ENCODE measurements around the gene TCF7L2.

DNA sequence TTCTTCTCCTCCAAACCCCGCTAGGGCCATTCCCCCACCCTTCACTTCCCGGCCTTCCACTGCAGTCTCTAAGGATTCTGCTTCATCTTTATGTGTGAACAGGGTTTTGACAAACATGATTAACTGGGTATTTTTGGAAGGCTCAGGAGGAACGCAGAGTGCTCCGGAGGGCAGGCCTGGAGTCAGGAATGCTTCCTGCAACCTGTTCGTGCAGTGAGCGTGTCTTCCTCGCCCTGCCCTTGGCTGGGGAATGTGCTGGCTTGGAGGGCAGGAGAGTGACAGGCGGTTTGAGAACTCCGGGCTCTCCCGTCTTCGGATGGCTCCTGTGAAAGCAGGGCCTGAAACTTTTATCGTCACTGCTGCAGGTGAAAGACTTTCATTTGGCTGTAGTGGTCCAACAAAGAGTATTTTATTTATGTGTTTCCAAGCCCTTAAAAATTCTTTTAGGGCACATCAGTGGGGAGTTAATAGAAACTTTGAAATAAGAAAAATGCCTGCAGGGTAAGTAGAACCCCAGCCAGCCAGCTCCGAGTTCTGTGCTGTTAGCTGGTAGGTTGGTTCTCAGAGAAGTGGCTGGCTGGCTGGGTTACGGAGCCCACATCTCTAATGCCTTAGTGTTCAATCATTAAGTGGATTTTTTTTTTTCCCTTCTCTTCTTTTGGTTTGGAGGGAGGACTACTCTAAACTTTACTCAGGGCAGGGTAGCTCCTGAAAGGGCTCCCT lies 51.0 kb downstream of the TCF7L2 start:
- TF ChIP-seq, protein P1, sequence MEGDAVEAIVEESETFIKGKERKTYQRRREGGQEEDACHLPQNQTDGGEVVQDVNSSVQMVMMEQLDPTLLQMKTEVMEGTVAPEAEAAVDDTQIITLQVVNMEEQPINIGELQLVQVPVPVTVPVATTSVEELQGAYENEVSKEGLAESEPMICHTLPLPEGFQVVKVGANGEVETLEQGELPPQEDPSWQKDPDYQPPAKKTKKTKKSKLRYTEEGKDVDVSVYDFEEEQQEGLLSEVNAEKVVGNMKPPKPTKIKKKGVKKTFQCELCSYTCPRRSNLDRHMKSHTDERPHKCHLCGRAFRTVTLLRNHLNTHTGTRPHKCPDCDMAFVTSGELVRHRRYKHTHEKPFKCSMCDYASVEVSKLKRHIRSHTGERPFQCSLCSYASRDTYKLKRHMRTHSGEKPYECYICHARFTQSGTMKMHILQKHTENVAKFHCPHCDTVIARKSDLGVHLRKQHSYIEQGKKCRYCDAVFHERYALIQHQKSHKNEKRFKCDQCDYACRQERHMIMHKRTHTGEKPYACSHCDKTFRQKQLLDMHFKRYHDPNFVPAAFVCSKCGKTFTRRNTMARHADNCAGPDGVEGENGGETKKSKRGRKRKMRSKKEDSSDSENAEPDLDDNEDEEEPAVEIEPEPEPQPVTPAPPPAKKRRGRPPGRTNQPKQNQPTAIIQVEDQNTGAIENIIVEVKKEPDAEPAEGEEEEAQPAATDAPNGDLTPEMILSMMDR (IDR thresholded peaks at IDR 0.05; ENCODE audit: low read length) = no peak
- no peak for TF ChIP-seq EZH2 (IDR thresholded peaks at IDR 0.05; ENCODE audit: borderline replicate concordance, low read length)
